Panc1 (cell line): ENCODE data around the gene GRM2. TPM values are rescaled to one million over a fixed set of nuclear protein-coding genes. Genes with fewer than 3 reads are reported as not detected.

Experiments
- ATAC-seq: fragments of 200-7000 bp; cut with Tn5 transposase; 2 replicates; pipeline ENCODE4 v1.9.1; 2020; ENCODE audit warnings: mild to moderate bottlenecking, moderate library complexity
- BruUV-seq: library from RNA; stranded (reverse); fragments of 400-500 nt; replicated peaks from 2 replicates; lab custom pipeline; 2021; lab: Mats Ljungman, UMichigan
- CTCF ChIA-PET: fragments of 300-600 bp; sonication (Branson Sonifier 250); formaldehyde crosslinking; loops from one replicate; lab custom pipeline; 2022; ENCODE audit warnings: antibody characterized with exemption; lab: Charles Lee
- POLR2A ChIA-PET: fragments of 300-600 bp; sonication (Branson Sonifier 250); formaldehyde crosslinking; loops from one replicate; lab custom pipeline; 2022; ENCODE audit warnings: antibody characterized with exemption; lab: Charles Lee
- DNase-seq: peaks from one replicate; pipeline ENCODE4 v3.0.0-alpha.2; 2010; ENCODE audit warnings: low read depth, low spot score
- H3K27ac ChIP-seq: 2 replicates; pipeline ENCODE4 v1.5.1; 2011; ENCODE audit warnings: mild to moderate bottlenecking, low read length, inconsistent platforms
- H3K27me3 ChIP-seq: fragments of 200-500 bp; sonication (Bioruptor generic); 2 replicates; pipeline ENCODE4 v1.6.0; 2014; ENCODE audit warnings: low read length, inconsistent platforms; ENCODE audit not compliant: control insufficient read depth, insufficient read depth
- H3K36me3 ChIP-seq: fragments of 200-500 bp; sonication (Bioruptor generic); 2 replicates; pipeline ENCODE4 v1.5.1; 2014; ENCODE audit warnings: inconsistent platforms, mild to moderate bottlenecking, low read length, moderate library complexity; ENCODE audit not compliant: control insufficient read depth, insufficient read depth
- H3K4me1 ChIP-seq: 2 replicates; pipeline ENCODE4 v1.5.1; 2011; ENCODE audit warnings: inconsistent platforms, mild to moderate bottlenecking, low read length, moderate library complexity; ENCODE audit not compliant: control insufficient read depth, insufficient read depth
- H3K4me3 ChIP-seq, 2 experiments: 2 replicates each; pipeline ENCODE4 v1.5.1; 2011 to 2012; ENCODE audit warnings: low read depth in 2 of 2, low read length in 2 of 2, mild to moderate bottlenecking in 2 of 2, inconsistent platforms in 1 of 2, moderate library complexity in 1 of 2
- H3K9me3 ChIP-seq: fragments of 200-500 bp; sonication (Bioruptor generic); 2 replicates; pipeline ENCODE4 v1.5.1; 2014; ENCODE audit warnings: low read depth, mild to moderate bottlenecking, inconsistent platforms, low read length, moderate library complexity; ENCODE audit not compliant: control insufficient read depth, insufficient read depth
- CTCF ChIP-seq: fragments of 450-650 bp; IDR thresholded peaks from 2 replicates; pipeline ENCODE4 v1.5.1; 2017; ENCODE audit warnings: mild to moderate bottlenecking
- POLR2AphosphoS5 ChIP-seq: IDR thresholded peaks from 2 replicates; pipeline ENCODE4 v1.6.1; 2012; ENCODE audit warnings: mild to moderate bottlenecking, low read depth, low read length, moderate library complexity
- REST ChIP-seq, 2 experiments: IDR thresholded peaks; 2 replicates each; pipeline ENCODE4 v1.6.1; 2011 to 2012; ENCODE audit warnings: low read depth in 2 of 2, control low read depth in 1 of 2, low read length in 1 of 2, mild to moderate bottlenecking in 1 of 2, moderate library complexity in 1 of 2; ENCODE audit not compliant: insufficient read depth in 1 of 2
- SIN3A ChIP-seq: IDR thresholded peaks from 2 replicates; pipeline ENCODE4 v1.6.1; 2012; ENCODE audit warnings: low read depth, mild to moderate bottlenecking, low read length, moderate library complexity, borderline replicate concordance; ENCODE audit not compliant: insufficient read depth
- TCF7L2 ChIP-seq: IDR thresholded peaks from 2 replicates; pipeline ENCODE4 v1.6.1; 2011; ENCODE audit warnings: mild to moderate bottlenecking, low read depth, low read length, inconsistent platforms
- in situ Hi-C: cut with HindIII; loops from 2 replicates; pipeline ENCODE4 v1.10.0; 2016; ENCODE audit warnings: low sequenced_read_pairs, low pct_unique_long_range_greater_than_20kb
- intact Hi-C: fragments of 100-400 bp; cut with micrococcal nuclease; formaldehyde crosslinking; loops from one replicate; pipeline ENCODE4 v1.10.0; 2022; ENCODE audit not compliant: unreplicated experiment
- total RNA-seq: library from RNA; stranded (reverse); gene quantifications from one replicate; pipeline ENCODE4 v1.2.1, GENCODE V29; 2021; ENCODE audit not compliant: unreplicated experiment

Gene GRM2
- total RNA-seq, 1 experiment from 2014 or later: 0.21 TPM

GRCh38 chr3:51676102-51676640 lies 30.7 kb upstream of the GRM2 start:
- H3K4me1 ChIP-seq: peaks cover 7% of the 10 kb centered on the region
- ATAC-seq: no peak

GRCh38 chr3:51677358-51677757 lies 29.5 kb upstream of the GRM2 start:
- ChIA-PET POLR2A (interaction anchor here (0.5 kb wide), 1 partner anchor 146 kb away, joined by 9 read pairs; no protein-coding TSS in a partner anchor), CTCF (no interaction called here)
- no peaks in the 10 kb centered on the region for H3K9me3 ChIP-seq
- no peaks in the 10 kb centered on the region for H3K36me3 ChIP-seq
- DNase-seq (no peak), ATAC-seq (no peak)
- in situ Hi-C loops: no loop called here
- TF ChIP-seq REST (IDR thresholded peaks at IDR 0.05; ENCODE audit: insufficient read depth in 1 of 2, low read depth in 2 of 2, low read length in 1 of 2) (no peak), TCF7L2 (no peak), SIN3A (no peak)
- H3K4me3 ChIP-seq: no peak overlapping the region
- H3K27me3 ChIP-seq: no peaks in the 10 kb centered on the region
- peaks cover 3% of the 10 kb centered on the region for H3K4me1 ChIP-seq
- H3K27ac ChIP-seq: no peak overlapping the region
- intact Hi-C loops: no loop called here
- no TSS peak for BruUV-seq

More at GRCh38 chr3:51676102-51676640, 30.7 kb upstream of the GRM2 start:
- no peak overlapping the region for H3K4me3 ChIP-seq
- ChIA-PET POLR2A (no interaction called here), CTCF (interaction anchor here (0.6 kb wide), 1 partner anchor 44 kb away, joined by 4 read pairs; no protein-coding TSS in a partner anchor)
- in situ Hi-C loops (no loop called here), intact Hi-C loops (no loop called here)
- H3K36me3 ChIP-seq: no peaks in the 10 kb centered on the region
- no TSS peak for BruUV-seq
- TF ChIP-seq CTCF (no peak), TCF7L2 (no peak), REST (IDR thresholded peaks at IDR 0.05; ENCODE audit: insufficient read depth in 1 of 2, low read depth in 2 of 2, low read length in 1 of 2) (no peak), SIN3A (no peak), POLR2AphosphoS5 (no peak)
- no peak for DNase-seq
- H3K27me3 ChIP-seq: no peaks in the 10 kb centered on the region
- H3K27ac ChIP-seq: no peak overlapping the region
- H3K9me3 ChIP-seq: no peaks in the 10 kb centered on the region
